Upper lobe of right lung (tissue), 1 donor: ENCODE measurements around the gene AGPAT4. TPM values are rescaled to one million over a fixed set of nuclear protein-coding genes. Genes with fewer than 3 reads are reported as not detected.

ENCODE experiments used
- ATAC-seq: fragments of 200-7000 bp; cut with Tn5 transposase; one replicate; pipeline ENCODE4 v1.9.1; 2020; ENCODE audit warnings: mild to moderate bottlenecking, moderate library complexity
- DNase-seq: peaks from one replicate; pipeline ENCODE4 v3.0.0-alpha.2; 2020
- H3K27ac ChIP-seq: fragments of 200-600 bp; one replicate; pipeline ENCODE4 v1.8.0; 2022
- H3K27me3 ChIP-seq: fragments of 200-600 bp; one replicate; pipeline ENCODE4 v1.8.0; 2022; ENCODE audit warnings: mild to moderate bottlenecking
- H3K36me3 ChIP-seq: fragments of 200-600 bp; one replicate; pipeline ENCODE4 v1.8.0; 2022
- H3K4me1 ChIP-seq: fragments of 200-600 bp; one replicate; pipeline ENCODE4 v1.8.0; 2022
- H3K4me3 ChIP-seq: fragments of 200-600 bp; one replicate; pipeline ENCODE4 v1.8.0; 2022; ENCODE audit warnings: mild to moderate bottlenecking
- H3K9me3 ChIP-seq: fragments of 200-600 bp; one replicate; pipeline ENCODE4 v1.8.0; 2022
- intact Hi-C: fragments of 100-400 bp; cut with DNase I; formaldehyde crosslinking; loops from one replicate; pipeline ENCODE4 v1.11.0; 2022
- total RNA-seq: library from RNA; stranded (reverse); fragmentation: NEBNext Ultra II Directional; extraction: Animal tissue kit (Norgen Biotek cat#: 25700); gene quantifications from one replicate; pipeline ENCODE4 v1.2.1, GENCODE V29; 2021
- TF ChIP-seq, protein P1 (sequence below): fragments of 200-600 bp; IDR thresholded peaks from one replicate; pipeline ENCODE4 v1.8.0; 2022; ENCODE audit warnings: antibody characterized with exemption
- donor health status: DM: no; HTN: yes; CAD: no; lungs with severe emphysema.

The AGPAT4 gene
- total RNA-seq, 1 donor from 2014 or later = 16.6 TPM

DNA sequence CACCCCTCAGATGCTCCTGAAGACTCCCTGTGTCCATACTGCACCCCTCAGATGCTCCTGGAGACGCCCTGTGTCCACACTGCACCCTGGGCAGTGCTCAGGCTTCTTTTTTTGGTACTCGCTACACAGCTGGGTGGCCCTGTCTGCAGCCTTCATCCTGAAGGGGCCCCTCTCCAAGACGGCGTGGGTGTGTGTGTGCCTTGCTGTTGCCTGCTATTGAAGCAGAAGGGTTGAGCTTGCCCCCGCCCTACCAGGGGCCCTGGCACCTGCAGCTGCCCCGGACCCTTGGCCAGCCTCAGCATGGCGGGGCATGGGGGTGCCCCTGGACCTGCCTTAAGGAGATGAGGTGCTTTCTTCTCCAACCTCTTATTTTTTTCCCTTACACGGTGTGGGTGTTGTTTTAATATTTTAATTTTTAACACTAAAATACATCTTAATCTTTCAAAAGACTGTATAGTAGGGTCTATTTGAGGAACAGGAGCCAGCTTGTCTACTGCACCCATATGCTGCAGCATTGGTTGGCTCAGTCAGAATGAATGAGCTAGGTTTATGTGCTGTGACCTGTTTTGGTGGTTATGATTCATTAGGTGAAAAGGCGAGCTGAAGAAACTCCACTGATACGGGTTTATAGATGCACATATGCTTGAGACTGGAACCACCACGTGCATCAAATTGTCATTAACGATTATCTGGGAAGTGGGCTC is 135.9 kb downstream of the AGPAT4 start:
- no peaks in the 10 kb centered on the region for H3K4me1 ChIP-seq
- ATAC-seq = no peak

DNA sequence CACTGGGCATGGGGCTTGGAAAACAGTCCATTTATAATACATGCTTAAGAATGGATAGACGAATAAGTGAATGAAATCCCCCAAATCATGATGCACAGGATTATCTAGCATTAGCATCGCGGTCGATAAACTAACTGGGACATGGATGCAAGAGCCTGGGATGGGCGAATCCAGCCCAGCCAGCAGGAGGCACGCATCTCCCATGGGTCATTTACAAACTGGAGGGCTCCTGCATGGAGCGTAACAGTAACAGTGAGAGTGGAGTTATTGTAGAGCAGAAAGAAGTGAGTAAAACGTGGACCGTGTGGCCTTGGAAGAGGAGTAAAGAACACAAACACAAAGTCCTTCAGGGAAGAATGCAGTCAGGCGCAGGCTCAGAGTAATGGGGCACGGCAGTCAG is 136.5 kb downstream of the AGPAT4 start:
- Histone ChIP-seq H3K27ac (no peak overlapping the region), H3K36me3 (no peaks in the 10 kb centered on the region), H3K27me3 (no peaks in the 10 kb centered on the region), H3K4me1 (no peaks in the 10 kb centered on the region), H3K4me3 (no peak overlapping the region), H3K9me3 (no peaks in the 10 kb centered on the region)
- no peak for ATAC-seq
- TF ChIP-seq, protein P1, sequence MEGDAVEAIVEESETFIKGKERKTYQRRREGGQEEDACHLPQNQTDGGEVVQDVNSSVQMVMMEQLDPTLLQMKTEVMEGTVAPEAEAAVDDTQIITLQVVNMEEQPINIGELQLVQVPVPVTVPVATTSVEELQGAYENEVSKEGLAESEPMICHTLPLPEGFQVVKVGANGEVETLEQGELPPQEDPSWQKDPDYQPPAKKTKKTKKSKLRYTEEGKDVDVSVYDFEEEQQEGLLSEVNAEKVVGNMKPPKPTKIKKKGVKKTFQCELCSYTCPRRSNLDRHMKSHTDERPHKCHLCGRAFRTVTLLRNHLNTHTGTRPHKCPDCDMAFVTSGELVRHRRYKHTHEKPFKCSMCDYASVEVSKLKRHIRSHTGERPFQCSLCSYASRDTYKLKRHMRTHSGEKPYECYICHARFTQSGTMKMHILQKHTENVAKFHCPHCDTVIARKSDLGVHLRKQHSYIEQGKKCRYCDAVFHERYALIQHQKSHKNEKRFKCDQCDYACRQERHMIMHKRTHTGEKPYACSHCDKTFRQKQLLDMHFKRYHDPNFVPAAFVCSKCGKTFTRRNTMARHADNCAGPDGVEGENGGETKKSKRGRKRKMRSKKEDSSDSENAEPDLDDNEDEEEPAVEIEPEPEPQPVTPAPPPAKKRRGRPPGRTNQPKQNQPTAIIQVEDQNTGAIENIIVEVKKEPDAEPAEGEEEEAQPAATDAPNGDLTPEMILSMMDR = no peak
- no peak for DNase-seq
- intact Hi-C loops = no loop called here

More for the DNA sequence above, 135.9 kb downstream of the AGPAT4 start:
- DNase-seq = no peak
- no peak overlapping the region for H3K4me3 ChIP-seq
- H3K9me3 ChIP-seq = no peaks in the 10 kb centered on the region
- no peaks in the 10 kb centered on the region for H3K36me3 ChIP-seq
- H3K27me3 ChIP-seq = no peaks in the 10 kb centered on the region
- intact Hi-C loops = no loop called here
- H3K27ac ChIP-seq = no peak overlapping the region
- TF ChIP-seq, protein P1 = no peak

DNA sequence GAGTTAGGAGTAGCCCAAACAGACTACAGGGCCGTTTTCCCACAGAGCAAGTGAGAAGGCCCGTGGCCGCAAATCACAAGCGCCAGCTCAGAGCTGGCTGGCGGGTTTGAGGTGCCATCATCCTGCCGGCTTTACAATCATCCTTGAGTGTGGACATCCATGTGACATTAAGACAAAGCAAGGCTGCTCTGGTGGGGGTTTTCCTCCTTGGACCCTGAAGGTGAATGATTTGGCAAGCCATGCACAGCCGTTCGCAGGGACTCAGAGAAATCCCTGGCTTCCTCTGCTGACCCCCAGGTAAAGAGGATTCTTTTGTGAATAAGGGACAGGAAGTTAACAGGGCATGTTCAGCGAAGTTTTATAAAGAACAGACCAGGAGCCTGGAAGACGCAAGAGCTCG is 137.2 kb downstream of the AGPAT4 start:
- Histone ChIP-seq H3K4me1 (no peaks in the 10 kb centered on the region), H3K9me3 (no peaks in the 10 kb centered on the region), H3K4me3 (no peak overlapping the region), H3K36me3 (no peaks in the 10 kb centered on the region), H3K27ac (no peak overlapping the region), H3K27me3 (no peaks in the 10 kb centered on the region)
- DNase-seq = no peak
- intact Hi-C loops = no loop called here
- no peak for ATAC-seq
- TF ChIP-seq, protein P1 = no peak

DNA sequence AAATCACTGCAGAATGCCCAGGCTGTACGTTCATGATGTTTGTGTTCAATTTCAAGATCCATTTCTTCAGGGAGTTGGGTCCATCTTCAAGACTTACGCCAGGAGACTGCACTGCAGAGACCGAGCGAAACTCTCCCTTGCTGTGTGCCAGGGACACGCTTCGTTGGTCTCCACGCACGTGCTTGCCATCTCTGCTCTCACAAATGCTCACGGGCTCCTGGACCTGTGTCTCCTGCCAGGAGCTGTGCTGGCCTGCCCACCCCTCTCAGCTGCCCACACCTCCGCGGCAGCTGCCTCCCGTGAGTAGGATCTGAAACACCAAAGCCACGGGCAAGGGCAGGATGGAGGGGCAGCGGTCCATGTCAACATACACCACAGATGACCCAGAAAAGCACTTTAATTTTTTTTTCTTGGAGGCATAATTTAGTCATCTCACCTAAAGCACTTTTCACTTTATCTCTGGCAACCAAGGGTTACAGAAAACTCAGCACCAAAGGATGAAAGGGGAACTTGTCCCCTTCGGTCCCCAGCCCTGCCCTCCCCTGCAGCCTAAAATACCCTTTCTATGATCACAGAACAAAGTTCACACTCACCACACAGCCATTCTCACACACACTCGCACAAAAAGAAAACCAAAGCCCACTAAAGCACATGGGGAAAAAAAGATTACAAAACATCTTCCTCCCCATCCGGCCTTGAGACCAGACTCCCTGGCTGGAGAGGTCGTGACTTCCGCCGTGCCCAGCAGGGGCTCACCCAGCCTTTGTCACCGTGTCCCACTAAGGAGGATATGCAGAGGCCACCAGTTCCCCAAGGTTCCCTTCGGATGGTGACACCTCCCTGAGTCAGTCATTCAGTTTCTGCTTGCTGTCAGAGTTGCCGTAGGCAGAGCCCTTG is 137.9 kb downstream of the AGPAT4 start:
- no peak for ATAC-seq
- intact Hi-C loops = no loop called here
- TF ChIP-seq, protein P1 = no peak
- H3K4me3 ChIP-seq = no peak overlapping the region
- no peaks in the 10 kb centered on the region for H3K4me1 ChIP-seq
- H3K36me3 ChIP-seq = no peaks in the 10 kb centered on the region
- H3K9me3 ChIP-seq = no peaks in the 10 kb centered on the region
- no peaks in the 10 kb centered on the region for H3K27me3 ChIP-seq
- no peak for DNase-seq
- H3K27ac ChIP-seq = no peak overlapping the region

DNA sequence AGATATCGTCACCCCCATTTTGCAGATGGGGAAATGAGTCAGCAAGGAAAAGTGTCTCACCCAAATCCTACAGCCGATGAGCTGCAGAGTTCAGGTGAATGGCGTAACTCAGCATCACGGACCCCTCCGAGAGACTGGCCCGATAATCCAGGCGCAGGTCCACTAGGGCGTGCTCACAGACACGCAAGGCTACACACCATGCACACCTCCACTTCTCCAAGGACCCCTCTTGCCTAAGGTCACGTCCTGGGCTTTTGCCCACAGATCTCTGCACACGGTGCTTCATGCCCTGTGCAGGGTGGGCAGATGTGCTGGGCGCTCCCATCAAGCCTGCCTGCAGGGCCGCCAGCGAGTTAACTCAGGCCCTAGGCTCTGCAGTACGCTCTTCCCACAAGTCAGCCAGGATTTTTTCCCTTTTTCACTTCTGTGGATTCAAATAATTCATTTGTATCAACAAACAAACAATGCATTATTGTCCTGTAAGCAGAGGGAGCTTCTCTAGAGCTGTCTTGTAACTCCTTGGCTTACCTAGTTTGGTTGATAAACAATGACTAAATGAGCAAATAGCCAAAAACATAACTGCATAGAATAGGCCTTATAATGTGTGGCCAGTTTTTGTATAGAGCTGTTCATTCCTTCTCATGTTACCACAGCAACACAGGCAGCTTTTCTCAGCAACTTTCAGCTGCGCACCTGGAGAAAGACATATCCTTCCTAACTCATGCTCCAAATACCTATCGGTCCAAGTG is 139.1 kb downstream of the AGPAT4 start:
- intact Hi-C loops = no loop called here
- TF ChIP-seq, protein P1 = no peak
- DNase-seq (no peak), ATAC-seq (no peak)
- no peaks in the 10 kb centered on the region for H3K9me3 ChIP-seq
- no peaks in the 10 kb centered on the region for H3K36me3 ChIP-seq
- H3K4me1 ChIP-seq = no peaks in the 10 kb centered on the region
- H3K27me3 ChIP-seq = no peaks in the 10 kb centered on the region
- no peak overlapping the region for H3K27ac ChIP-seq
- no peak overlapping the region for H3K4me3 ChIP-seq
